ENCODE data around the gene IFFO2.

IFFO2 gene

DNA sequence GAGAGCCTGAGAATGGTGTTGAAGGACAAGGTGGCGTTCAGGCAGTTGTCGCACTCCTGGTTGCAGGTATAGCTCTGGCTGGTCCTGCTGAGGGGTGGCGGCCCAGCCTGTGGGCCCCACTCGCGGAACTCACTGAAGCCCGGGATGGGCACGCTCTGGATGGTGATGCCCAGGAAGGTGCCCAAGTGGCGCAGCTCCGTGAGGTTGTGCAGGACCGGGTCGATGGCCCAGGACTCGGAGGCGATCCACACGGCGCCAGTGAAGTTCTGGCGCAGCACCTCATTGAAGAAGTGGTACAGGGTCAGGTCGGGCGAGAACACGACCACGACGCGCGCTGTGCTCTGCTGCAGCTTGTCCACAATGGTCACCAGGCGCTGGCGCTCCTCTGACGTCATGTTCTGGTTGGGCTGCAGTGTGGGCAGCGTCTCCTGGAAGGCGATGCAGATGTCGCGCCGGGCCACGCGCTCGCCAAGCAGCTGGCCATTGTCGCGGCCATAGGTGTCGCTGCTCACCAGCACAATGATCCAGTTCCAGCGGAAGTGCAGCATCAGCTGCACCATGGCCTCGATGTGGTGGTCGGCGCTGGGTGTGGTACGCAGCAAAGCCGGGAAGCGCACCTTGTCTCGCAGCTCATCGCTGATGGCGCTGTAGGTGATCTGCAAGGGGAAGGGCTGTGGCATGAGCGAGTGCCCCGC, 102.0 kb downstream of the IFFO2 start:
- TF ChIP-seq FOXP2 (optimal IDR thresholded peaks at IDR 0.05; ENCODE audit: borderline replicate concordance, extremely low read depth, extremely low read length, insufficient read depth) (no peak), SIN3A (IDR thresholded peaks at IDR 0.05; ENCODE audit: borderline replicate concordance, insufficient read depth, low read length) (no peak), TAF1 (IDR thresholded peaks at IDR 0.05; ENCODE audit: borderline replicate concordance, insufficient read depth, low read length) (no peak)
